GM06990 (cell line): Measurements from ENCODE around the gene ZFYVE19.

ENCODE experiments used
- DNase-seq: peaks from one replicate; pipeline ENCODE4 v3.0.0-alpha.2; 2011; ENCODE audit not compliant: insufficient read length; ENCODE audit errors: extremely low read depth
- H3K27me3 ChIP-seq: replicated peaks from 2 replicates; pipeline ENCODE4 v1.6.0; 2011; ENCODE audit warnings: low read length; ENCODE audit not compliant: control insufficient read depth, insufficient read depth
- H3K36me3 ChIP-seq: 2 replicates; pipeline ENCODE4 v1.5.1; 2011; ENCODE audit warnings: low read length; ENCODE audit not compliant: control insufficient read depth, insufficient read depth
- H3K4me3 ChIP-seq: replicated peaks from 2 replicates; pipeline ENCODE4 v1.5.1; 2011; ENCODE audit warnings: low read depth, mild to moderate bottlenecking, control low read depth, low read length
- TF ChIP-seq, protein P1 (sequence below): IDR thresholded peaks from 2 replicates; pipeline ENCODE4 v1.5.1; 2011; ENCODE audit warnings: low read length, control low read depth, mild to moderate bottlenecking, inconsistent platforms; ENCODE audit not compliant: insufficient read depth, poor library complexity, severe bottlenecking

ZFYVE19 gene

DNA sequence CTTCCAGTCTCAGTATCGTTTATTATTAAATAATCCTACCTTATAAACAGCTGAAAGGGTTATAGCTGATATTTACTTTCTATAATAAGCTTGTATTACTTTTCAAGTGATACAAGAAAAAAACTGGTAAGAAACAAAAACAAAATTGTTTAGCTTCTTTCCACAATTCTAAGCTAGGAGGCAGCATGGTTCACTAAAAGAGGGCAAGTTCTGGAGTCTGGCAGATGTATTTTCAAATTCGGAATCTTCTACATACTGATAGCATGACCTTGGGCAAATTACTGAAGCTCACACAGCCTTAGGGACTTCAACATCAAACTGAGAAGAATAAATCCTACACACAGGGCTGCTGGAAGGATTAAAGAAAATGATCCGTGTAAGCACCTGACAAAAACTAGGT lies 21.7 kb upstream of the ZFYVE19 start:
- no peaks in the 10 kb centered on the region for H3K27me3 ChIP-seq
- H3K4me3 ChIP-seq, result no peak overlapping the region
- TF ChIP-seq, protein P1, sequence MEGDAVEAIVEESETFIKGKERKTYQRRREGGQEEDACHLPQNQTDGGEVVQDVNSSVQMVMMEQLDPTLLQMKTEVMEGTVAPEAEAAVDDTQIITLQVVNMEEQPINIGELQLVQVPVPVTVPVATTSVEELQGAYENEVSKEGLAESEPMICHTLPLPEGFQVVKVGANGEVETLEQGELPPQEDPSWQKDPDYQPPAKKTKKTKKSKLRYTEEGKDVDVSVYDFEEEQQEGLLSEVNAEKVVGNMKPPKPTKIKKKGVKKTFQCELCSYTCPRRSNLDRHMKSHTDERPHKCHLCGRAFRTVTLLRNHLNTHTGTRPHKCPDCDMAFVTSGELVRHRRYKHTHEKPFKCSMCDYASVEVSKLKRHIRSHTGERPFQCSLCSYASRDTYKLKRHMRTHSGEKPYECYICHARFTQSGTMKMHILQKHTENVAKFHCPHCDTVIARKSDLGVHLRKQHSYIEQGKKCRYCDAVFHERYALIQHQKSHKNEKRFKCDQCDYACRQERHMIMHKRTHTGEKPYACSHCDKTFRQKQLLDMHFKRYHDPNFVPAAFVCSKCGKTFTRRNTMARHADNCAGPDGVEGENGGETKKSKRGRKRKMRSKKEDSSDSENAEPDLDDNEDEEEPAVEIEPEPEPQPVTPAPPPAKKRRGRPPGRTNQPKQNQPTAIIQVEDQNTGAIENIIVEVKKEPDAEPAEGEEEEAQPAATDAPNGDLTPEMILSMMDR, result no peak
- no peaks in the 10 kb centered on the region for H3K36me3 ChIP-seq
- no peak for DNase-seq

DNA sequence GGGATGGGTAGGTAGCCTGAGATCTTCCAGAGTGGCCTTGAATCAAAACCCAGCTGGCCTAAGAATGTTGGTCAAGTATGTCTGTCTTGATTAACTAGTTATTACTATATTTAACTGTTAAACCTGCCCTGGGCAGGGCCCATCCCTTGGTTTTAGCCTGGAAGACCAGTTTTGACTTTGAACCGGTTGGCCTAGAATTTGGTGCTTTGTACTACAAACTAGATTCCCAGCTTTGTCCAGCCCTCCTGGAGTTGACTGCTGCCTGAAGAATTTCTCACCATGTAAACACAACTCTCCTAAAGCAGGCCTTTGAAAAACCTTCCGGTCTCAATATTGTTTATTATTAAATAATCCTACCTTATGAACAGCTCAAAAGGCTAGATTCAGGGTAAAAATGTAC lies 21.1 kb upstream of the ZFYVE19 start:
- DNase-seq, result no peak
- no peak overlapping the region for H3K4me3 ChIP-seq
- H3K27me3 ChIP-seq, result no peaks in the 10 kb centered on the region
- TF ChIP-seq, protein P1, result no peak
- peaks cover 1% of the 10 kb centered on the region; the same call in 1 of the 2 replicates for H3K36me3 ChIP-seq

DNA sequence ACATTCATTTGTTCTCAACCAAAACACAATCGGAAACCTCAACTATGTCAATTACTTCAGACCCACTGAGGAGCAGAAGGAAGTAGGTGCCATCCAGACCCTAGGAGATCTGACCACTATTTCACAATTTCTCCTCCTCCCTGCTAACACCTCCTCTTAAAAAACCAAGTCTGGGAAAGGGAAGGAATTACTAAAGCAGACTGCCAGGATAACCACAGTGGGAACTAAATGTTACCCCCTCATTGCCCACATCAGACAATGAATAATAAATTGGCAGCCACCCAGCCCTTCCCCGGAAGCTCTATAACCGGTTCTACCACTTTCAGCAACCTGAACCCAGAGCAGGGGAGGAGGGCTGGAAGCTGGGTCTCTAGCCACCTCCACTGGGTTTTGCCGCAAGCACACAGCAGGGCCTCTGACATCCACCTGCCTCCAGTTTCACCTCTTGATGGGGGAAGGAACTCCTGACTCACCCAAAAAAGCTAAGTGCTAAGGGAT lies 19.5 kb upstream of the ZFYVE19 start:
- H3K36me3 ChIP-seq, result peaks cover 1% of the 10 kb centered on the region; the same call in 1 of the 2 replicates
- H3K4me3 ChIP-seq, result no peak overlapping the region
- DNase-seq, result no peak
- H3K27me3 ChIP-seq, result no peaks in the 10 kb centered on the region
- TF ChIP-seq, protein P1, result no peak

DNA sequence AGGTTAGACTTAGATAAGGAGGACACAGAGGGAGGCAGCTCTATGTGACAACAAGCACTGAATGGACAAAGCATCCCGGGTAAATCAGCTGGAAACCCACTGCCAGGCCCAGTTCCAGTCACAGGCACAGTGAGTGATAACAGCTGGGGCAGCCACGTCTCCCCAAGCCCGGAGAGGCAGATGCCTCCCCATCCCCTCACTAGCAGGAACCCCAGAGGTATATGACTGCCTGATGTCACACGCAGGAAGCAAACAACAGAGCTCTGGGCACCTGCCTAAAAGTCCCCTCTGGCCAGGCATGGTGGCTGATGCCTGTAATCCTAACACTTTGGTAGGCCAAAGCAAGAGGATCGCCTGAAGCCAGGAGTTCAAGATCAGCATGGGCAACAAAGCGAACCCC lies 18.9 kb upstream of the ZFYVE19 start:
- DNase-seq, result no peak
- TF ChIP-seq, protein P1, result no peak
- H3K27me3 ChIP-seq, result no peaks in the 10 kb centered on the region
- H3K36me3 ChIP-seq, result peaks cover 1% of the 10 kb centered on the region; the same call in 1 of the 2 replicates
- H3K4me3 ChIP-seq, result no peak overlapping the region

DNA sequence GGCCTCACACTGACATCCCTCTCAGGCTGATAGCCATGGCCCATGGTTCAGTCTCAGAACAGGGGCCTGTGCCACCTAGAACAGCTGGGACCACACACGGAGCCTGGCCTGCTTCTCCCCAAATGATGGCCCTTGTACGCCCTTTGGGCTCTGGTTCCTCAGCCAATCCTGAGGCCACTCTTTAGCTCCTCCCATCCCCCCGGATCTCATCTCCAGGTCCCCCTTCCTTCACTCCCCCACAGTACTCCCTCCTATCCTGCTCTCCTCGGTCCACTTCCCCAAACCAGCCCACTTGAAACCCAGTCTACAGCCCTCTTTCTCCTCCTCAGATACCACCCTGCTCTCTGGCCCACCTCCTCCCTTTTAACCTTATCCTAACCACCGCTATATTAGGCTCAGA lies 17.8 kb upstream of the ZFYVE19 start:
- peaks cover 1% of the 10 kb centered on the region; the same call in 1 of the 2 replicates for H3K36me3 ChIP-seq
- TF ChIP-seq, protein P1, result no peak
- no peaks in the 10 kb centered on the region for H3K27me3 ChIP-seq

DNA sequence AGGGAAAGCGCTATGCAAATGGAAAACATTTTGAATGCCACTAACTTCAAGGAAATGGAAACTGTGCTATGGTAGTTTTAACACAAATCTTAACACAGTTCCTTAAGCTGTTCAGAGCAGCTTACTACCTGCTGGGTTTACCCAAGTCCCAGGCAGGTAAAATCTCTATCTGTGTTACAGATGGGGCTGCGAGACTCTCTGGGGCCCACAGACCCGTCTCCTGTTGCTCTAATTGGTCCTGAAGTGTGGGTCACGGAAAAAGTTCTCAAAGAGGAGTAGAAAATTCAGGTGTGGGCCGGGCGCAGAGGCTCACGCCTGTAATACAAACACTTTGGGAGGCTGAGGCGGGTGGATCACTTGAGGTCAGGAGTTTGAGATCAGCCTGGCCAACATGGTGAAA lies 16.9 kb upstream of the ZFYVE19 start:
- H3K27me3 ChIP-seq, result no peaks in the 10 kb centered on the region
- DNase-seq, result no peak
- TF ChIP-seq, protein P1, result no peak

More for the DNA sequence above, 17.8 kb upstream of the ZFYVE19 start:
- DNase-seq, result no peak
- no peak overlapping the region for H3K4me3 ChIP-seq

More for the DNA sequence above, 16.9 kb upstream of the ZFYVE19 start:
- no peak overlapping the region for H3K4me3 ChIP-seq
- peaks cover 1% of the 10 kb centered on the region; the same call in 1 of the 2 replicates for H3K36me3 ChIP-seq
